ENCODE results near the gene ADORA2B. TPM values are rescaled to one million over a fixed set of nuclear protein-coding genes. Genes with fewer than 3 reads are reported as not detected.
"Not testable (repeated sequence)": the region's sequence is repeated elsewhere in the genome, so short reads cannot be mapped to it uniquely, and the experiment has no call there.

ADORA2B gene
- total RNA-seq, 4 donors from 2014 or later: 35.3 to 55.3 (median 45.5) TPM

- Histone ChIP-seq H3K4me1 (no peaks in the 10 kb centered on the region), H3K36me3 (peaks cover 18% of the 10 kb centered on the region), H3K27me3 (no peaks in the 10 kb centered on the region), H3K4me3 (no peak overlapping the region), H3K27ac (no peak overlapping the region), H3K9me3 (no peaks in the 10 kb centered on the region)
- WGBS: 97% methylated on average over 4 of the region's 4 CpGs
- TF ChIP-seq CTCF (IDR thresholded peaks at IDR 0.05) (no peak), POLR2A (IDR thresholded peaks at IDR 0.05) (no peak)
- DNase-seq (ENCODE audit: low spot score in 2 of 2): no peak
Measured at GRCh38 chr17:15972497-15972951, 27.6 kb downstream of the ADORA2B start.

GRCh38 chr17:15973016-15973415 is 28.1 kb downstream of the ADORA2B start:
- Histone ChIP-seq H3K4me3 (no peak overlapping the region), H3K36me3 (peaks cover 23% of the 10 kb centered on the region), H3K4me1 (no peaks in the 10 kb centered on the region), H3K9me3 (no peaks in the 10 kb centered on the region), H3K27ac (no peak overlapping the region), H3K27me3 (no peaks in the 10 kb centered on the region)
- no peak for TF ChIP-seq POLR2AphosphoS5 (IDR thresholded peaks at IDR 0.05)
- no peak for TF ChIP-seq POLR2A (IDR thresholded peaks at IDR 0.05)
- no peak for TF ChIP-seq EP300 (IDR thresholded peaks at IDR 0.05)
- TF ChIP-seq CTCF (IDR thresholded peaks at IDR 0.05): no peak
- DNase-seq (ENCODE audit: low spot score in 2 of 2): no peak

- no peaks in the 10 kb centered on the region for H3K9me3 ChIP-seq
- no peaks in the 10 kb centered on the region for H3K27me3 ChIP-seq
- TF ChIP-seq EP300 (IDR thresholded peaks at IDR 0.05) (no peak), POLR2A (IDR thresholded peaks at IDR 0.05) (no peak), POLR2AphosphoS5 (IDR thresholded peaks at IDR 0.05) (no peak), CTCF (IDR thresholded peaks at IDR 0.05) (no peak)
- H3K4me1 ChIP-seq: no peaks in the 10 kb centered on the region
- DNase-seq (ENCODE audit: low spot score in 2 of 2): no peak
- WGBS: 62% methylated on average over 6 of the region's 6 CpGs
- peaks cover 30% of the 10 kb centered on the region for H3K36me3 ChIP-seq
- no peak overlapping the region for H3K27ac ChIP-seq
- H3K4me3 ChIP-seq: no peak overlapping the region
Measured at GRCh38 chr17:15973834-15974233, 28.9 kb downstream of the ADORA2B start.

- H3K36me3 ChIP-seq: peaks cover 58% of the 10 kb centered on the region
- H3K4me1 ChIP-seq: no peaks in the 10 kb centered on the region
Measured at GRCh38 chr17:15977894-15978293, 33.0 kb downstream of the ADORA2B start.

GRCh38 chr17:15978606-15979005 is 33.7 kb downstream of the ADORA2B start:
- no peak for DNase-seq (ENCODE audit: low spot score in 2 of 2)
- TF ChIP-seq EP300 (IDR thresholded peaks at IDR 0.05) (no peak), POLR2A (IDR thresholded peaks at IDR 0.05) (no peak), CTCF (IDR thresholded peaks at IDR 0.05) (no peak), POLR2AphosphoS5 (IDR thresholded peaks at IDR 0.05) (no peak)
- Histone ChIP-seq H3K27me3 (no peaks in the 10 kb centered on the region), H3K4me3 (no peak overlapping the region), H3K9me3 (no peaks in the 10 kb centered on the region), H3K36me3 (peaks cover 62% of the 10 kb centered on the region), H3K4me1 (no peaks in the 10 kb centered on the region), H3K27ac (no peak overlapping the region)
- WGBS: 54% methylated on average over 1 of the region's 1 CpG

More at GRCh38 chr17:15977894-15978293, 33.0 kb downstream of the ADORA2B start:
- 98% methylated on average over 2 of the region's 2 CpGs for WGBS
- Histone ChIP-seq H3K27ac (no peak overlapping the region), H3K4me3 (no peak overlapping the region), H3K27me3 (no peaks in the 10 kb centered on the region), H3K9me3 (no peaks in the 10 kb centered on the region)
- DNase-seq (ENCODE audit: low spot score in 2 of 2): no peak
- no peak for TF ChIP-seq EP300 (IDR thresholded peaks at IDR 0.05)
- no peak for TF ChIP-seq CTCF (IDR thresholded peaks at IDR 0.05)
- no peak for TF ChIP-seq POLR2A (IDR thresholded peaks at IDR 0.05)
- TF ChIP-seq POLR2AphosphoS5 (IDR thresholded peaks at IDR 0.05): no peak

GRCh38 chr17:15979013-15979412 is 34.1 kb downstream of the ADORA2B start:
- H3K27ac ChIP-seq; H3K4me1 ChIP-seq; H3K27me3 ChIP-seq; H3K4me3 ChIP-seq; DNase-seq (ENCODE audit: low spot score in 2 of 2); H3K9me3 ChIP-seq: not testable (repeated sequence)
- WGBS: 100% methylated on average over 2 of the region's 4 CpGs
- peaks cover 66% of the 10 kb centered on the region for H3K36me3 ChIP-seq
